ENCODE measurements around the gene KCNAB1. TPM values are rescaled to one million over a fixed set of nuclear protein-coding genes. Genes with fewer than 3 reads are reported as not detected.

The KCNAB1 gene
- total and polyA plus RNA-seq, 10 of the 15 experiments (the other 5 are each of a cell fraction or from before 2014, with no cell fraction given) = 0.11 to 0.69 (median 0.43) TPM; not detected in 6

DNA sequence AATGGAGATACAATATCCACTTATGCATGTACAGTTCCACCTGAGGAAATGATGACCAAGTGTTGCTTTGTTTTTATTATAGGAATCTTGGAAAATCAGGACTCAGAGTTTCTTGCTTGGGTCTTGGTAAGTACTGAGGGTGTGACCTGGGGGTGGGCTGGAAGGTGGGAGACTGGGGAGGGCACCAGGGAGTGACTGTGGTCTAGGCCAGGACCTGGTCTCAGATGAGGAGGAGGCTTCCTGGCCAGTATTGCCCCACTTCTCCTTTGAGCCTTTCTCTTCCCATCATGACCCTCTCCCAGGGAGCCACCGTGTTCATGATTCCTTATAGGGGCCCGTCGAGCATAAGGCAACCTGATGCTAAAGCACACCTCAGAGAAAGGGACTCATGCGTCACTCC, 301.2 kb downstream of the KCNAB1 start:
- H3K9me3 ChIP-seq (replicated peaks; ENCODE audit: control insufficient read depth, insufficient read depth, low read length) = no peaks in the 10 kb centered on the region
- SMC1A ChIA-PET (ENCODE audit: uncharacterized antibody, unreplicated experiment) = no interaction called here
- POLR2A ChIA-PET = no interaction called here
- CTCF ChIA-PET = no interaction called here
- H3K27ac ChIP-seq (ENCODE audit: control insufficient read depth, insufficient read depth) = no peak overlapping the region
- intact Hi-C loops (cut with micrococcal nuclease; ENCODE audit: unreplicated experiment) (no loop called here), in situ Hi-C loops (cut with MboI) (no loop called here)
- H3K27me3 ChIP-seq (replicated peaks in 1 of 2; ENCODE audit: control insufficient read depth in 2 of 2, insufficient read depth in 2 of 2, low read length in 1 of 2) = peaks cover 0 to 7% of the 10 kb centered on the region in 2 experiments; a peak in 2 of 4 replicates
- WGBS (ENCODE audit: insufficient coverage, insufficient replicate concordance, low lambda C conversion rate, missing lambda C conversion rate) = 25% methylated on average over 4 of the region's 4 CpGs
- FAIRE-seq (no peak), ATAC-seq (no peak), DNase-seq (ENCODE audit: low read depth, low spot score) (no peak)
- H3K4me3 ChIP-seq = no peak overlapping the region
- no peaks in the 10 kb centered on the region for H3K36me3 ChIP-seq (ENCODE audit: control insufficient read depth in 2 of 2, insufficient read depth in 2 of 2, low read length in 1 of 2)
- no peaks in the 10 kb centered on the region for H3K4me1 ChIP-seq (ENCODE audit: control insufficient read depth, insufficient read depth, low read length)
- H3K79me2 ChIP-seq (ENCODE audit: control insufficient read depth, insufficient read depth, low read length) = no peaks in the 10 kb centered on the region
- RAD21 ChIA-PET (ENCODE audit: unreplicated experiment) = no interaction called here
- no peak overlapping the region for H3K9ac ChIP-seq (ENCODE audit: control insufficient read depth, insufficient read depth, low read length)
- H4K20me1 ChIP-seq (ENCODE audit: control insufficient read depth, insufficient read depth) = no peaks in the 10 kb centered on the region
- no peak overlapping the region for H2AFZ ChIP-seq (ENCODE audit: control insufficient read depth, low read depth, low read length)
- no peak overlapping the region for H3K4me2 ChIP-seq (ENCODE audit: control insufficient read depth, insufficient read depth)
- no peak for TF ChIP-seq CBX3 (IDR thresholded peaks at IDR 0.05; ENCODE audit: borderline replicate concordance, low read depth)
- TF ChIP-seq FOS (IDR thresholded peaks at IDR 0.05; ENCODE audit: borderline replicate concordance, extremely low read depth, insufficient read length) = no peak
- TF ChIP-seq SMAD1 (IDR thresholded peaks at IDR 0.05; ENCODE audit: low read depth, partially characterized antibody) = no peak
- no peak for TF ChIP-seq IRF4 (IDR thresholded peaks at IDR 0.05; ENCODE audit: low read depth, low read length)
- no peak for TF ChIP-seq ZZZ3 (IDR thresholded peaks at IDR 0.05; ENCODE audit: control insufficient read depth, insufficient read length, low read depth)
- no peak for TF ChIP-seq CREM (IDR thresholded peaks at IDR 0.05; ENCODE audit: low read depth)
- TF ChIP-seq, protein P1, sequence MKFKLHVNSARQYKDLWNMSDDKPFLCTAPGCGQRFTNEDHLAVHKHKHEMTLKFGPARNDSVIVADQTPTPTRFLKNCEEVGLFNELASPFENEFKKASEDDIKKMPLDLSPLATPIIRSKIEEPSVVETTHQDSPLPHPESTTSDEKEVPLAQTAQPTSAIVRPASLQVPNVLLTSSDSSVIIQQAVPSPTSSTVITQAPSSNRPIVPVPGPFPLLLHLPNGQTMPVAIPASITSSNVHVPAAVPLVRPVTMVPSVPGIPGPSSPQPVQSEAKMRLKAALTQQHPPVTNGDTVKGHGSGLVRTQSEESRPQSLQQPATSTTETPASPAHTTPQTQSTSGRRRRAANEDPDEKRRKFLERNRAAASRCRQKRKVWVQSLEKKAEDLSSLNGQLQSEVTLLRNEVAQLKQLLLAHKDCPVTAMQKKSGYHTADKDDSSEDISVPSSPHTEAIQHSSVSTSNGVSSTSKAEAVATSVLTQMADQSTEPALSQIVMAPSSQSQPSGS (IDR thresholded peaks at IDR 0.05; ENCODE audit: low read length) = no peak
- no peak for TF ChIP-seq BRCA1 (IDR thresholded peaks at IDR 0.05; ENCODE audit: low read depth, low read length)
- TF ChIP-seq YBX1 (IDR thresholded peaks at IDR 0.05) = no peak
- TF ChIP-seq YY1 (IDR thresholded peaks at IDR 0.05; ENCODE audit: low read depth, low read length) = no peak
- no peak for TF ChIP-seq JUND (IDR thresholded peaks at IDR 0.05; ENCODE audit: low read depth, low read length)
- TF ChIP-seq, protein P2, sequence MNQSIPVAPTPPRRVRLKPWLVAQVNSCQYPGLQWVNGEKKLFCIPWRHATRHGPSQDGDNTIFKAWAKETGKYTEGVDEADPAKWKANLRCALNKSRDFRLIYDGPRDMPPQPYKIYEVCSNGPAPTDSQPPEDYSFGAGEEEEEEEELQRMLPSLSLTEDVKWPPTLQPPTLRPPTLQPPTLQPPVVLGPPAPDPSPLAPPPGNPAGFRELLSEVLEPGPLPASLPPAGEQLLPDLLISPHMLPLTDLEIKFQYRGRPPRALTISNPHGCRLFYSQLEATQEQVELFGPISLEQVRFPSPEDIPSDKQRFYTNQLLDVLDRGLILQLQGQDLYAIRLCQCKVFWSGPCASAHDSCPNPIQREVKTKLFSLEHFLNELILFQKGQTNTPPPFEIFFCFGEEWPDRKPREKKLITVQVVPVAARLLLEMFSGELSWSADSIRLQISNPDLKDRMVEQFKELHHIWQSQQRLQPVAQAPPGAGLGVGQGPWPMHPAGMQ (IDR thresholded peaks at IDR 0.05; ENCODE audit: borderline replicate concordance) = no peak
- no peak for TF ChIP-seq SREBF1 (IDR thresholded peaks at IDR 0.05; ENCODE audit: low read length)
- no peak for TF ChIP-seq KLF5 (IDR thresholded peaks at IDR 0.05; ENCODE audit: partially characterized antibody)
- no peak for TF ChIP-seq STAT1 (conservative IDR thresholded peaks at IDR 0.05)
- no peak for TF ChIP-seq ZNF622 (IDR thresholded peaks at IDR 0.05)
- TF ChIP-seq PAX5 (IDR thresholded peaks at IDR 0.05; ENCODE audit: borderline replicate concordance, low read depth, low read length) = no peak
- TF ChIP-seq FOXM1 (IDR thresholded peaks at IDR 0.05; ENCODE audit: low read depth, low read length) = no peak
- TF ChIP-seq, protein P3, sequence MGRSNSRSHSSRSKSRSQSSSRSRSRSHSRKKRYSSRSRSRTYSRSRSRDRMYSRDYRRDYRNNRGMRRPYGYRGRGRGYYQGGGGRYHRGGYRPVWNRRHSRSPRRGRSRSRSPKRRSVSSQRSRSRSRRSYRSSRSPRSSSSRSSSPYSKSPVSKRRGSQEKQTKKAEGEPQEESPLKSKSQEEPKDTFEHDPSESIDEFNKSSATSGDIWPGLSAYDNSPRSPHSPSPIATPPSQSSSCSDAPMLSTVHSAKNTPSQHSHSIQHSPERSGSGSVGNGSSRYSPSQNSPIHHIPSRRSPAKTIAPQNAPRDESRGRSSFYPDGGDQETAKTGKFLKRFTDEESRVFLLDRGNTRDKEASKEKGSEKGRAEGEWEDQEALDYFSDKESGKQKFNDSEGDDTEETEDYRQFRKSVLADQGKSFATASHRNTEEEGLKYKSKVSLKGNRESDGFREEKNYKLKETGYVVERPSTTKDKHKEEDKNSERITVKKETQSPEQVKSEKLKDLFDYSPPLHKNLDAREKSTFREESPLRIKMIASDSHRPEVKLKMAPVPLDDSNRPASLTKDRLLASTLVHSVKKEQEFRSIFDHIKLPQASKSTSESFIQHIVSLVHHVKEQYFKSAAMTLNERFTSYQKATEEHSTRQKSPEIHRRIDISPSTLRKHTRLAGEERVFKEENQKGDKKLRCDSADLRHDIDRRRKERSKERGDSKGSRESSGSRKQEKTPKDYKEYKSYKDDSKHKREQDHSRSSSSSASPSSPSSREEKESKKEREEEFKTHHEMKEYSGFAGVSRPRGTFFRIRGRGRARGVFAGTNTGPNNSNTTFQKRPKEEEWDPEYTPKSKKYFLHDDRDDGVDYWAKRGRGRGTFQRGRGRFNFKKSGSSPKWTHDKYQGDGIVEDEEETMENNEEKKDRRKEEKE (IDR thresholded peaks at IDR 0.05) = no peak
- BruUV-seq (replicated peaks) = no TSS peak
